ENCODE results near the gene CWC27.

The CWC27 gene

GRCh38 chr5:65015767-65016166 lies 247.0 kb downstream of the CWC27 start:
- no peak overlapping the region for H3K4me3 ChIP-seq (ENCODE audit: low read depth, low read length)
- TF ChIP-seq CTCF (conservative IDR thresholded peaks at IDR 0.05; ENCODE audit: low read depth, low read length) = no peak
- DNase-seq (ENCODE audit: low read depth) = no peak

- no peak for TF ChIP-seq CTCF (conservative IDR thresholded peaks at IDR 0.05; ENCODE audit: low read depth, low read length)
- H3K4me3 ChIP-seq (ENCODE audit: low read depth, low read length) = no peak overlapping the region
- DNase-seq (ENCODE audit: low read depth) = peak; percentile 83
These were observed 248.9 kb downstream of the CWC27 start for GRCh38 chr5:65017636-65018035.

- no peak for TF ChIP-seq CTCF (conservative IDR thresholded peaks at IDR 0.05; ENCODE audit: low read depth, low read length)
- no peak for DNase-seq (ENCODE audit: low read depth)
These were observed 250.0 kb downstream of the CWC27 start for GRCh38 chr5:65018763-65019162.

GRCh38 chr5:65020492-65020891 lies 251.8 kb downstream of the CWC27 start:
- no peak for TF ChIP-seq CTCF (conservative IDR thresholded peaks at IDR 0.05; ENCODE audit: low read depth, low read length)
- no peak overlapping the region for H3K4me3 ChIP-seq (ENCODE audit: low read depth, low read length)
- DNase-seq (ENCODE audit: low read depth) = peak; percentile 31

More at GRCh38 chr5:65018763-65019162, 250.0 kb downstream of the CWC27 start:
- H3K4me3 ChIP-seq (ENCODE audit: low read depth, low read length) = no peak overlapping the region

GRCh38 chr5:65021527-65022226 lies 252.9 kb downstream of the CWC27 start:
- no peak for TF ChIP-seq CTCF (conservative IDR thresholded peaks at IDR 0.05; ENCODE audit: low read depth, low read length)
- no peak for DNase-seq (ENCODE audit: low read depth)

GRCh38 chr5:65022932-65023331 lies 254.2 kb downstream of the CWC27 start:
- no peak for TF ChIP-seq CTCF (conservative IDR thresholded peaks at IDR 0.05; ENCODE audit: low read depth, low read length)
- DNase-seq (ENCODE audit: low read depth) = no peak
- H3K4me3 ChIP-seq (ENCODE audit: low read depth, low read length) = no peak overlapping the region

More at GRCh38 chr5:65021527-65022226, 252.9 kb downstream of the CWC27 start:
- H3K4me3 ChIP-seq (ENCODE audit: low read depth, low read length) = no peak overlapping the region

- DNase-seq (ENCODE audit: low read depth) = no peak
- H3K4me3 ChIP-seq (ENCODE audit: low read depth, low read length) = no peak overlapping the region
- TF ChIP-seq CTCF (conservative IDR thresholded peaks at IDR 0.05; ENCODE audit: low read depth, low read length) = no peak
These were observed 256.0 kb downstream of the CWC27 start for GRCh38 chr5:65024681-65025080.
